Thoracic aorta (tissue), 2 donors: Measurements from ENCODE around the gene OPRL1. TPM values are rescaled to one million over a fixed set of nuclear protein-coding genes. Genes with fewer than 3 reads are reported as not detected.

Experiments used
- ATAC-seq: fragments of 150-250 bp; one replicate; pipeline ENCODE4 v1.8.0; 2017; ENCODE audit warnings: low read depth; ENCODE audit not compliant: insufficient number of reproducible peaks, low FRiP score
- DNase-seq: peaks from one replicate; pipeline ENCODE4 v3.0.0-alpha.2; 2020; ENCODE audit warnings: low spot score
- H3K27ac ChIP-seq, 2 donors: fragments of 200-600 bp; sonication (generic); 1 replicate in 1 of 2; 2 replicates in 1 of 2; pipeline ENCODE4 v1.5.1; 2016; ENCODE audit warnings: mild to moderate bottlenecking in 2 of 2, moderate library complexity in 2 of 2
- H3K27me3 ChIP-seq: fragments of 200-600 bp; sonication (generic); replicated peaks from 2 replicates; pipeline ENCODE4 v1.6.0; 2016; ENCODE audit warnings: mild to moderate bottlenecking; ENCODE audit not compliant: insufficient read depth
- H3K36me3 ChIP-seq: fragments of 200-600 bp; sonication (generic); one replicate; pipeline ENCODE4 v1.5.1; 2016
- H3K4me1 ChIP-seq, 2 donors: fragments of 200-600 bp; sonication (generic); 1 replicate in 1 of 2; 2 replicates in 1 of 2; pipeline versions ENCODE4 v1.5.1 to v1.6.0; 2016; ENCODE audit warnings: low read depth in 2 of 2, mild to moderate bottlenecking in 1 of 2; ENCODE audit not compliant: control insufficient read depth in 1 of 2
- H3K4me3 ChIP-seq: fragments of 200-600 bp; sonication (generic); 2 replicates; pipeline ENCODE4 v1.5.1; 2016; ENCODE audit warnings: mild to moderate bottlenecking
- H3K9me3 ChIP-seq: fragments of 200-600 bp; sonication (generic); 2 replicates; pipeline ENCODE4 v1.5.1; 2016
- total RNA-seq, 2 donors: library from RNA; depleted of rRNA; stranded (reverse); fragments of >200 nt; gene quantifications; one replicate each; pipeline versions ENCODE4 v1.1.0 to v1.2.3, GENCODE V29; 2016
- TF ChIP-seq, protein P1 (sequence below): fragments of 200-600 bp; sonication (generic); IDR thresholded peaks from one replicate; pipeline ENCODE4 v1.5.1; 2019; ENCODE audit warnings: antibody characterized with exemption

Gene OPRL1
- total RNA-seq, 2 donors from 2014 or later: 1.1 to 3.2 TPM

DNA sequence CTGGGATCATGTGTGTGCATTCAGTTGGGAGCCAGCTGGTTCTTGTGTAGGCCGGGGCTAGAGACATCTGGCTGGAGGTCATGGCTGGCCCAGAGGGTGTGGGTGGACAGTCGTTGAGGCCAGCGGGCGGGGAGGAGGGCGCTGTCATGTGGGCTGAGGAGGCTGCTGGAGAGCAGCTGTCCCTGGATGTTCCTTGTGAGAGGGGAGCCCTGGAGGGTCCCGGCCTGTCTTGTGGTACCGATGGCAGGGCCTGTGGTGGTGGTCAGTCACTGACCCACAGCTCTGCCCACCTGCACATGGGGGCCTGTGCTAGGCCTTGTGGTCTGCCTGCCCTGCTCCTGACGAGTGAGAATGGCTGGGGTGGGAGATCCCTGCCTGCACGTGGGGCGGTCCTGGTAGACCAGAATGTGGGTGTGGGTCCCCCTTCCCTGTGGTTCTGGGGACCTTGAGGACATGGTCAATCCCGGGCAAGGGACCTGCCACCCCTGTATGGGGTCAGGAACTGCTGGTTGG, 45.8 kb upstream of the OPRL1 start:
- Histone ChIP-seq H3K4me3 (no peak overlapping the region), H3K4me1 (peaks cover 9% of the 10 kb centered on the region in 2 donors), H3K9me3 (no peaks in the 10 kb centered on the region), H3K36me3 (peaks cover 32% of the 10 kb centered on the region), H3K27me3 (no peaks in the 10 kb centered on the region), H3K27ac (no peak overlapping the region)
- ATAC-seq (no peak), DNase-seq (no peak)
- TF ChIP-seq, protein P1, sequence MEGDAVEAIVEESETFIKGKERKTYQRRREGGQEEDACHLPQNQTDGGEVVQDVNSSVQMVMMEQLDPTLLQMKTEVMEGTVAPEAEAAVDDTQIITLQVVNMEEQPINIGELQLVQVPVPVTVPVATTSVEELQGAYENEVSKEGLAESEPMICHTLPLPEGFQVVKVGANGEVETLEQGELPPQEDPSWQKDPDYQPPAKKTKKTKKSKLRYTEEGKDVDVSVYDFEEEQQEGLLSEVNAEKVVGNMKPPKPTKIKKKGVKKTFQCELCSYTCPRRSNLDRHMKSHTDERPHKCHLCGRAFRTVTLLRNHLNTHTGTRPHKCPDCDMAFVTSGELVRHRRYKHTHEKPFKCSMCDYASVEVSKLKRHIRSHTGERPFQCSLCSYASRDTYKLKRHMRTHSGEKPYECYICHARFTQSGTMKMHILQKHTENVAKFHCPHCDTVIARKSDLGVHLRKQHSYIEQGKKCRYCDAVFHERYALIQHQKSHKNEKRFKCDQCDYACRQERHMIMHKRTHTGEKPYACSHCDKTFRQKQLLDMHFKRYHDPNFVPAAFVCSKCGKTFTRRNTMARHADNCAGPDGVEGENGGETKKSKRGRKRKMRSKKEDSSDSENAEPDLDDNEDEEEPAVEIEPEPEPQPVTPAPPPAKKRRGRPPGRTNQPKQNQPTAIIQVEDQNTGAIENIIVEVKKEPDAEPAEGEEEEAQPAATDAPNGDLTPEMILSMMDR: no peak

DNA sequence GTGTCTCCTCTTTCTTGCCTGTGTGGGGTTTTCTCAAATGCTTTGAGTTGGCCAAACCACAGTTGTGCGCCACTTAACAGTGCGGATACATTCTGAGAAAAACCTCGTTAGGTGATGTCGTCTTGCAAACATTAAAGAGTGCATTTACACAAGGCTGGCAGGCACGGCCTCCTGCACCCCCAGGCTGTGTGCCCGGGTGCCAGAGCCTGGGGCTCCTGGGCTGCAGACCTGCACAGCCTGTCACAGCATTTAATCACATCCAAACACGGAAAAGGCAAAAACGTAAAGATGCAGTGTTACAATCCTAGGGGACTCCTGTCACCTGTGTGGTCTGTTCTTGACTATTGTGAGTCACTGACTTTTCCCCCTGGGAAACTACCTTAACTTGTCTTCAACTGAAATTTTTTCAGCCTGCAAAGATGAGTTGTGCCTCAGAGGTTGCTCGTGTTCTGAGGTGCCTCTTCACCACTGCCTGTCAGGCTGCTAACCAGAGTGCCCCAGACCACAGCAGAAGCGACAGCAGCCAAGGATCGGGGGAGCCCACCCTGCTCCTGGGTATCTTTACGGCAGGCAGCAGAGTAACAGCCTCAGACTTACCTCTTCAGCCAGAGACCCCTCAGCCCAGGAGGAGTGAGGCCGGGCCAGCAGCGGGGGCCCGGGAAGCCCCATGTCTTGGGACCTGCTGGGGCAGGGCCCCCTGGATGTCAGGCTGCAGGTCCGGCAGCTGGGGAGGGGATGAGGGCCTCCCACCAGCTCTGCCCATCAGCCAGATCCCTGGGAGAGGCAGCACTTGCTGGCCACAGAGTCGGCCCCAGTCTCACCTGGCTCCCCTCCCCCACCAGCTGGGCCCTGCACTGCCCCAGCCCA, 44.6 kb upstream of the OPRL1 start:
- H3K4me1 ChIP-seq: peaks cover 9 to 11% of the 10 kb centered on the region in 2 donors
- peaks cover 20% of the 10 kb centered on the region for H3K36me3 ChIP-seq
- H3K4me3 ChIP-seq: no peak overlapping the region
- H3K27ac ChIP-seq: no peak overlapping the region
- no peak for DNase-seq
- TF ChIP-seq, protein P1: no peak
- no peaks in the 10 kb centered on the region for H3K9me3 ChIP-seq
- no peak for ATAC-seq
- H3K27me3 ChIP-seq: no peaks in the 10 kb centered on the region

DNA sequence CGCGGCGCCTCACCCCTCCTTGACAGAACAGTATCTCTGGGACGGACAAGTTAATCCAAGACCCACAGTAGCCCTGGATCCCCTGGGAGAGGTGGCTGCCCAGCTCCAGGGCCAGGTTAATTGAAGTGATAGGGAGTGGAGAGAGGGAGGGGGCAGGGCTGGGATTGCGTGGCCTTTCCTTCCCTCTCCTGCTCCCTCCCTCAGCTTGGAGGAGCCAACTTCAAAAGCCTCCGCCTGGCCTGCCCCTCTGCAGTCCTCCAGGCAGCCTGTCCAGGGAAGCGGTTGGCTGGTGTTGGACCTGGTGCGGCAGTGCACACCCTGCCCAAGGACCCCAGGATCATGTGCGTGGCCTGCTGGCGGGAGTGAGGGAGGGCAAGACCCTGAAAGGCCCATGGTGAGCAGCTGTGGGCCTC, 43.9 kb upstream of the OPRL1 start, which contains the start of gene C20orf204:
Gene C20orf204, plus strand, starts transcription at position 250 of the 413 bp plus-strand sequence. Its CDS starts 142 bp downstream, at position 392.
- Histone ChIP-seq H3K9me3 (no peaks in the 10 kb centered on the region), H3K4me3 (no peak within 1 kb of the TSS), H3K4me1 (peaks cover 9 to 11% of the 10 kb centered on the region in 2 donors), H3K27me3 (no peaks in the 10 kb centered on the region), H3K36me3 (peaks cover 13% of the 10 kb centered on the region), H3K27ac (no peak within 1 kb of the TSS)
- ATAC-seq: no peak
- no peak for DNase-seq
- TF ChIP-seq, protein P1: no peak

DNA sequence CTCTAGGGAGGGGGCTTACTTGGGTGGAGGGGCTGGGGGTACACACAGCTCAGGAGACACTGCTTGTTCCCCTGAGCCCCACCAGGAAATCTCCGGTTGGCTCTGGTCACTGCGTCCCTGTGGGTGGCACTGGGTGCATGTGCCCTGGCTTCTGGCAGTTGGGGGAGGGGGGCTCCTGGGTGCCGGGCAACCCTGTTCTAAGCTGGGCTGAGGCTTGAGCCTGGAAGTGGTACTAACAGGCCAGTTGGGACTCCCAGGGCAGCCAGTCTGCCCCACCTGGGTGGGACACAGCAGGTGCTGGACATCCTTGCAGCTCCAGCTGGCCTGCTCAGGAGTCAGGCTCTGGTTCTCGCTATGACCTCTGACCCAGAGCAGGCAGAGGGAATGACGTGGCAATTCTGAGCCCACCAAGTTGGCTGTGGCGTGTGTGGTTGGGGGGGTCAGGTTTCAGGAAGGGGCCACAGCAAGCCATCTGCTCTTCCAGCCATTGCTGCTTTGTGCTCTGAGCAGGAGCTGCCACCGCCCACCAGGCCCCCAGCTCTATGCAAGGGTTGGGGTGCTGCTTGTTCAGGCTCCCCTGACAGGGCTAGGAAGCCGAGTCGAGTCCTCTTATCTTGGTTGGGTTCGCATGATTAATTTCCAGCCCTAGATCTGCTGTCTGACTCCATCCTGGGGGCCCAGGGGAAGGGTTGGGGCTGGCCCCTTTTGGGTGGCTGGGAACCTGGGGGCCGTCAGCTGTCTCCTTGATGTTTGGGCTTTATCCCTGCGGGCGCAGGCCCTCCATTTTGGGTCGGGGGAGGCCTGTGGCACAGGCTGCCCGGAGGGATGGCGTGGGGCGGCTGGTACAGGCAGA, 43.3 kb upstream of the OPRL1 start:
- H3K27ac ChIP-seq: no peak overlapping the region
- H3K9me3 ChIP-seq: no peaks in the 10 kb centered on the region
- no peaks in the 10 kb centered on the region for H3K27me3 ChIP-seq
- H3K36me3 ChIP-seq: peaks cover 9% of the 10 kb centered on the region
- DNase-seq (no peak), ATAC-seq (no peak)
- H3K4me1 ChIP-seq: peaks cover 9 to 13% of the 10 kb centered on the region in 2 donors
- TF ChIP-seq, protein P1: no peak
- H3K4me3 ChIP-seq: no peak overlapping the region

DNA sequence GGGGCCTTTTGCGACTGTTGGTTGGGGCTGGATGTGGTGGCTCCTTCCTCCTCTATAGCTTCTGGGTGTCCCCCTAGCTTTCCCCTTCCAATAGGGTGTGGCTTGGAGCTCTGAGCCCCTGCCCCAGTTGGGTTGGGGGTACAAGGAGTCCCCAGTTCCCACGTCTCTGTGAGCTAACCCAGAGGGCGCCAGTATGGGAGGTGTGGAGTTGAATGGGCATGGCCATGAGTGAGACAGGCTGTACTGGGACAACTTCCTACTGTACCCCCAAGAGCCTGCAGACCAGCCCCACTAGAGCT, 42.7 kb upstream of the OPRL1 start:
- DNase-seq: no peak
- Histone ChIP-seq H3K4me3 (no peak overlapping the region), H3K4me1 (peaks cover 10 to 19% of the 10 kb centered on the region in 2 donors), H3K27ac (no peak overlapping the region), H3K36me3 (peaks cover 4% of the 10 kb centered on the region), H3K9me3 (no peaks in the 10 kb centered on the region), H3K27me3 (no peaks in the 10 kb centered on the region)
- TF ChIP-seq, protein P1: no peak
- no peak for ATAC-seq
